Mucosa of stomach (tissue), 1 donor: ENCODE data around the gene CYP2E1.
A peak's percentile ranks its signal among the peaks of the same experiment; 100 is the strongest.
"Not testable (repeated sequence)": the region's sequence is repeated elsewhere in the genome, so short reads cannot be mapped to it uniquely, and the experiment has no call there.

Experiments used
- H3K27me3 ChIP-seq: one replicate; pipeline ENCODE4 v1.7.0; 2013; ENCODE audit warnings: mild to moderate bottlenecking, low read length; ENCODE audit not compliant: control insufficient read depth, insufficient read depth
- H3K36me3 ChIP-seq: one replicate; pipeline ENCODE4 v1.7.0; 2013; ENCODE audit warnings: low read length; ENCODE audit not compliant: control insufficient read depth, insufficient read depth
- H3K4me1 ChIP-seq: one replicate; pipeline ENCODE4 v1.7.0; 2013; ENCODE audit warnings: mild to moderate bottlenecking, low read length; ENCODE audit not compliant: control insufficient read depth, insufficient read depth
- H3K4me3 ChIP-seq: one replicate; pipeline ENCODE4 v1.7.0; 2013; ENCODE audit warnings: low read length
- H3K9ac ChIP-seq: one replicate; pipeline ENCODE4 v1.7.0; 2013; ENCODE audit warnings: mild to moderate bottlenecking, low read length, moderate library complexity
- H3K9me3 ChIP-seq: one replicate; pipeline ENCODE4 v1.7.0; 2013; ENCODE audit warnings: mild to moderate bottlenecking, low read length, moderate library complexity; ENCODE audit not compliant: control insufficient read depth
- donor health status: Pancreatic carcinoma.

The CYP2E1 gene

DNA sequence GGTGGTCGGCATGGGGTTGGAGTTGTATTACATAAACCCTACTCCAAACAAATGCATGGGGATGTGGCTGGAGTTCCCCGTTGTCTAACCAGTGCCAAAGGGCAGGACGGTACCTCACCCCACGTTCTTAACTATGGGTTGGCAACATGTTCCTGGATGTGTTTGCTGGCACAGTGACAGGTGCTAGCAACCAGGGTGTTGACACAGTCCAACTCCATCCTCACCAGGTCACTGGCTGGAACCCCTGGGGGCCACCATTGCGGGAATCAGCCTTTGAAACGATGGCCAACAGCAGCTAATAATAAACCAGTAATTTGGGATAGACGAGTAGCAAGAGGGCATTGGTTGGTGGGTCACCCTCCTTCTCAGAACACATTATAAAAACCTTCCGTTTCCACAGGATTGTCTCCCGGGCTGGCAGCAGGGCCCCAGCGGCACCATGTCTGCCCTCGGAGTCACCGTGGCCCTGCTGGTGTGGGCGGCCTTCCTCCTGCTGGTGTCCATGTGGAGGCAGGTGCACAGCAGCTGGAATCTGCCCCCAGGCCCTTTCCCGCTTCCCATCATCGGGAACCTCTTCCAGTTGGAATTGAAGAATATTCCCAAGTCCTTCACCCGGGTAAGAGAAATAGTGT, at the start of gene CYP2E1:
CYP2E1 (plus strand) TSS at position 407 of the 632 bp plus-strand sequence; CDS start at position 440, 33 bp downstream.
- Histone ChIP-seq H3K9me3 (no peaks in the 10 kb centered on the region), H3K4me3 (no peak within 1 kb of the TSS), H3K36me3 (no peaks in the 10 kb centered on the region), H3K9ac (peak within 1 kb of the TSS; percentile 28), H3K27me3 (peaks cover 43% of the 10 kb centered on the region), H3K4me1 (peaks cover 25% of the 10 kb centered on the region)

- Histone ChIP-seq H3K9ac (no peak overlapping the region), H3K4me1 (no peaks in the 10 kb centered on the region), H3K27me3 (no peaks in the 10 kb centered on the region), H3K36me3 (no peaks in the 10 kb centered on the region), H3K9me3 (no peaks in the 10 kb centered on the region), H3K4me3 (no peak overlapping the region)
Measured at GRCh38 chr10:133481086-133481643, 46.0 kb upstream of the CYP2E1 start.

GRCh38 chr10:133481657-133482056, 45.5 kb upstream of the CYP2E1 start:
- H3K27me3 ChIP-seq, result no peaks in the 10 kb centered on the region
- no peak overlapping the region for H3K4me3 ChIP-seq
- no peaks in the 10 kb centered on the region for H3K4me1 ChIP-seq
- no peaks in the 10 kb centered on the region for H3K9me3 ChIP-seq
- H3K36me3 ChIP-seq, result no peaks in the 10 kb centered on the region
- H3K9ac ChIP-seq, result no peak overlapping the region

DNA sequence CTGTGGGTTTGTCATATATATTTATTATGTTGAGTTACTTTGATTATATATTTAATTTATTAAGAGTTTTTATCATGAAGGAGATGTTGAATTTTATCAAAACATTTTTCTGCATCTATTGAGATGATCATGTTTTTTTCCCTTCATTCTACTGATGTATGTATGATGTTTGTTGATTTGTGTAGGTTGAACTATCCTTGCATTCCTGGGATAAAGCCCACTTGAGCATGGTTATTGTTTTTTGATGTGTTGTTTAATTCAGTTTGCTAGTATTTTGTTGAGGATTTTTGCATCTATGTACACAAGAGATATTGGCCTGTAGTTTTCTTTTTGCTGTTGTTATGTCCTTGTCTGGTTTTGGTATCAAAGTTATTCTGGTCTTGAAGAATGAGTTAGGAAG, 42.3 kb upstream of the CYP2E1 start:
- no peaks in the 10 kb centered on the region for H3K9me3 ChIP-seq
- H3K9ac ChIP-seq, result no peak overlapping the region
- H3K36me3 ChIP-seq, result no peaks in the 10 kb centered on the region
- no peaks in the 10 kb centered on the region for H3K4me1 ChIP-seq
- no peaks in the 10 kb centered on the region for H3K27me3 ChIP-seq
- no peak overlapping the region for H3K4me3 ChIP-seq

DNA sequence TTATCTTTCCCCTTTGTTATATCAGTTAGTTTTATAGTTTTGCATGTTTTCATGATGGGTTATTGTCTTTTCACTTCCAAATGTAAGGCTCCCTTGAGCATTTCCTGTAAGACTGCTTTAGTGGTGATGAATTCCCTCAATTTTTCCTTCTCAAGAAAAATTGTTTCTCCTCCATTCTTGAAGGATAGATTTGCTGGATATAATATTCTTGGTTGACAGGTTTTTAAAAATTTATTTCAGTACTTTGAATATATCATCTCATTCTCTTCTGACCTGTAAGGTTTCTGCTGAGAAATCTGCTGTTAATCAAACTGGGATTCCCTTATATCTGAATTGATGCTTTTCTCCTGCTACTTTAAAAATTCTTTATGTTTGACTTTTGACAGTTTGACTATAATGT, 40.1 kb upstream of the CYP2E1 start:
- no peaks in the 10 kb centered on the region for H3K36me3 ChIP-seq
- H3K9me3 ChIP-seq, result no peaks in the 10 kb centered on the region

GRCh38 chr10:133488354-133488753, 38.8 kb upstream of the CYP2E1 start:
- Histone ChIP-seq H3K9ac (no peak overlapping the region), H3K9me3 (no peaks in the 10 kb centered on the region), H3K4me1 (no peaks in the 10 kb centered on the region), H3K27me3 (no peaks in the 10 kb centered on the region), H3K4me3 (no peak overlapping the region), H3K36me3 (no peaks in the 10 kb centered on the region)

More for the DNA sequence above, 40.1 kb upstream of the CYP2E1 start:
- no peak overlapping the region for H3K9ac ChIP-seq
- H3K4me3 ChIP-seq, result no peak overlapping the region
- H3K4me1 ChIP-seq, result no peaks in the 10 kb centered on the region
- no peaks in the 10 kb centered on the region for H3K27me3 ChIP-seq

- Histone ChIP-seq H3K4me3 (no peak overlapping the region), H3K4me1 (no peaks in the 10 kb centered on the region), H3K9me3 (no peaks in the 10 kb centered on the region), H3K36me3 (no peaks in the 10 kb centered on the region), H3K9ac (no peak overlapping the region), H3K27me3 (no peaks in the 10 kb centered on the region)
Measured at GRCh38 chr10:133489816-133490588, 37.2 kb upstream of the CYP2E1 start.

DNA sequence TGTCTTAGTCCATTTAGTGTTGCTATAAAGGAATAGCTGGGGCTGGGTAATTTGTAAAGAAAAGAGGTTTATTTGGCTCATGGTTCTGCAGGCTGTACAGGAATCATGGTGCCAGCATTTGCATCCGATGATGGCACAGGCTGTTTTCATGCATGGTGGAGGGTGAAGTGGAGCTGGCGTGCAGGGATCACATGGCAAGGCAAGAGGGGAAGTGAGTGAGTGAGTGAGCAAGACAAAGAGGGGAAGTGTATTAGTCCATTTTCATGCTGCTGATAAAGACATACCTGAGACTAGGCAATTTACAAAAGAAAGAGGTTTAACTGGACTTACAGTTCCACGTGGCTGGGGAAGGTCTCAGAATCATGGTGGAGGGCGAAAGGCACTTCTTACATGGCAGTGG, 33.6 kb upstream of the CYP2E1 start:
- H3K27me3 ChIP-seq, H3K4me1 ChIP-seq, H3K36me3 ChIP-seq, H3K9ac ChIP-seq, H3K9me3 ChIP-seq, H3K4me3 ChIP-seq: not testable (repeated sequence)

DNA sequence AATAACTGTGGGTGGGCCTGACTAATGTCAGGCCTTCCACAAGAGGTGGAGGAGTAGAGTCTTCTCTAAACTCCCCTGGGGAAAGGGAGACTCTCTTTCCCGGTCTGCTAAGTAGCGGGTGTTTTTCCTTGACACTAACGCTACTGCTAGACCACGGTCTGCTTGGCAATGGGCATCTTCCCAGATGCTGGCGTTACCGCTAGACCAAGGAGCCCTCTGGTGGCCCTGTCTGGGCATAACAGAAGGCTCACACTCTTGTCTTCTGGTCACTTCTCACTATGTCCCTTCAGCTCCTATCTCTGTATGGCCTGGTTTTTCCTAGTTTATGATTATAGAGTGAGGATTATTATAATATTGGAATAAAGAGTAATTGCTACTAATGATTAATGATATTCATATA, 29.8 kb upstream of the CYP2E1 start:
- H3K36me3 ChIP-seq, H3K9ac ChIP-seq, H3K9me3 ChIP-seq, H3K4me1 ChIP-seq, H3K4me3 ChIP-seq, H3K27me3 ChIP-seq: not testable (repeated sequence)

DNA sequence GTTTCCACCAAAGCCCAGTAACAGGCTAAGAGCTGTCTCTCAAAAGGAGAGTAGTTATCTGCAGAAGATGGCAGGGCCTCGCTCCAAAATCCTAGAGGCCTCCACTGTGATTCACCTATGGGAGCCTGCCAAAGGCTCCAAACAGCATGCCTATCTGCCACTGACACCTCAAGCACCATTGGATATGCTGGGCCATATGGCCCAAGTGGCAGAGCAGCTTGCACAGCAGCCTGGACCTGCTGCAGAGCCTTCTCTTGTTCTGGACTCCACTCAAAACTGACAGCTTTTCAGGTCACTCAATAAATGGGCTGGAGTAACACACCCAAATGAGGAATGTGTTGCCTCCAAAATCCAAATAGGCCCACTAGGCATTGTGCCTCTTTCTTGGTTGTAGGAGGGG, 28.0 kb upstream of the CYP2E1 start:
- H3K36me3 ChIP-seq, H3K27me3 ChIP-seq, H3K9ac ChIP-seq, H3K9me3 ChIP-seq, H3K4me1 ChIP-seq, H3K4me3 ChIP-seq: not testable (repeated sequence)

GRCh38 chr10:133500897-133501296, 26.3 kb upstream of the CYP2E1 start:
- H3K9ac ChIP-seq, H3K27me3 ChIP-seq, H3K9me3 ChIP-seq, H3K4me3 ChIP-seq, H3K4me1 ChIP-seq, H3K36me3 ChIP-seq: not testable (repeated sequence)

DNA sequence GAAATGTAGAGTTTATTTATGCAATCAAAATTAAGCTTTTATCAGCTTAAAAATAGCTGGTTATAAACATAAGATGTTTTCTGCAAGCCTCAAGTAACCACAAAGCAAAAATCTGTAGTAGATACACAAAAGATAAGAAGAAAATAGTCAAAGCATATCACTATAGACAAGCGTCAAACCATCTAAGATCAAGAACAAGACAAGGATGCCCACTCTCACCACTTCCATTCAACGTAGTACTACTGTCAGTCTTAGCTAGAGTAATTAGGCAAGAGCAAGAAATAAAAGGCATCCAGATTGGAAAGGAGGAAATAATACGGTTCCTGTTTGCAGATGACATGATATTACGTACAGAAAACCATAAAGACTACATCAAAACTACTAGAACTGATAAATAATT, 17.5 kb upstream of the CYP2E1 start:
- H3K9me3 ChIP-seq, result no peaks in the 10 kb centered on the region
- H3K36me3 ChIP-seq, result no peaks in the 10 kb centered on the region
- no peaks in the 10 kb centered on the region for H3K27me3 ChIP-seq
- no peaks in the 10 kb centered on the region for H3K4me1 ChIP-seq
- H3K4me3 ChIP-seq, result no peak overlapping the region
- no peak overlapping the region for H3K9ac ChIP-seq
